Vagina (tissue), 2 donors: ENCODE measurements around the gene RHOG. TPM values are rescaled to one million over a fixed set of nuclear protein-coding genes. Genes with fewer than 3 reads are reported as not detected.

Experiments
- DNase-seq, 2 donors: peaks; one replicate each; pipeline ENCODE4 v3.0.0-alpha.2; 2017; ENCODE audit errors: extremely low spot score in 2 of 2
- H3K27ac ChIP-seq: fragments of 200-600 bp; sonication (generic); one replicate; pipeline ENCODE4 v1.5.1; 2019
- H3K27me3 ChIP-seq: fragments of 200-600 bp; sonication (generic); one replicate; pipeline ENCODE4 v1.5.1; 2019
- H3K36me3 ChIP-seq, 2 donors: fragments of 200-600 bp; sonication (generic); one replicate each; pipeline ENCODE4 v1.5.1; 2017 to 2019
- H3K4me1 ChIP-seq: fragments of 200-600 bp; sonication (generic); one replicate; pipeline ENCODE4 v1.5.1; 2019
- H3K4me3 ChIP-seq, 2 donors: fragments of 200-600 bp; sonication (generic); 1 replicate in 1 of 2; 2 replicates in 1 of 2; pipeline ENCODE4 v1.5.1; 2016 to 2019
- H3K9me3 ChIP-seq: fragments of 200-600 bp; sonication (generic); one replicate; pipeline ENCODE4 v1.5.1; 2019
- POLR2A ChIP-seq, 2 donors: fragments of 450-650 bp; IDR thresholded peaks; one replicate each; pipeline ENCODE4 v1.6.1; 2017; ENCODE audit warnings: antibody characterized with exemption in 2 of 2, mild to moderate bottlenecking in 2 of 2, moderate library complexity in 2 of 2
- POLR2AphosphoS5 ChIP-seq, 2 donors: sonication (generic); formaldehyde crosslinking; IDR thresholded peaks; one replicate each; pipeline ENCODE4 v1.9.0; 2017; ENCODE audit warnings: antibody characterized with exemption in 2 of 2, mild to moderate bottlenecking in 2 of 2, low read depth in 1 of 2; ENCODE audit not compliant: insufficient read depth in 1 of 2
- intact Hi-C: fragments of 100-400 bp; cut with DNase I; formaldehyde crosslinking; loops from one replicate; pipeline ENCODE4 v1.15.1; 2023
- total RNA-seq: library from RNA; depleted of rRNA; stranded (reverse); fragments of >200 nt; gene quantifications from one replicate; pipeline ENCODE4 v1.2.3, GENCODE V29; 2016
- TF ChIP-seq, protein P1 (sequence below), 3 experiments: fragments of 450-650 bp in 2 of 3; fragments of 200-600 bp in 1 of 3; sonication (generic) in 1 of 3; IDR thresholded peaks; one replicate each; pipeline ENCODE4 v1.5.1; 2017 to 2019; ENCODE audit warnings: antibody characterized with exemption in 3 of 3, mild to moderate bottlenecking in 2 of 3, moderate library complexity in 2 of 3

The RHOG gene
- total RNA-seq, 1 donor from 2014 or later, result 107 TPM

DNA sequence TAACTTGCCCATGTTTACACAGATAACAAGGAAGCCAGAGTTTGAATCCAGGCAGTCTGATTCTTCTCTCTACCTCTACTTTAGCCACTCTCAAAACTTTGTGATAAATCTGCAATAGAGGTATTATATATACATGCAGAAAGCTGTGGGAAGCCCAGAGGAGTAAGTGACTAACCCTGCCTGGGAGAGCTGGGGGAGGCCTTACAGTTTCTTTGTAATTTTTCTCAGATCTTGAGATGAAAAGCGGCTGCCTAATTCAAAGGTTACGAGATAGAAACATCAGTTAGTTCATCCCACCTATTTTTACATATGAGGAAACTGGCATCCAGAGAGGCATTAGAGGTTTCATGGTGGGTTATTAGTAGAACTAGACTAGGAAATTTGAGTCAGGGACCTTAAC, 19.6 kb upstream of the RHOG start:
- TF ChIP-seq, protein P1, sequence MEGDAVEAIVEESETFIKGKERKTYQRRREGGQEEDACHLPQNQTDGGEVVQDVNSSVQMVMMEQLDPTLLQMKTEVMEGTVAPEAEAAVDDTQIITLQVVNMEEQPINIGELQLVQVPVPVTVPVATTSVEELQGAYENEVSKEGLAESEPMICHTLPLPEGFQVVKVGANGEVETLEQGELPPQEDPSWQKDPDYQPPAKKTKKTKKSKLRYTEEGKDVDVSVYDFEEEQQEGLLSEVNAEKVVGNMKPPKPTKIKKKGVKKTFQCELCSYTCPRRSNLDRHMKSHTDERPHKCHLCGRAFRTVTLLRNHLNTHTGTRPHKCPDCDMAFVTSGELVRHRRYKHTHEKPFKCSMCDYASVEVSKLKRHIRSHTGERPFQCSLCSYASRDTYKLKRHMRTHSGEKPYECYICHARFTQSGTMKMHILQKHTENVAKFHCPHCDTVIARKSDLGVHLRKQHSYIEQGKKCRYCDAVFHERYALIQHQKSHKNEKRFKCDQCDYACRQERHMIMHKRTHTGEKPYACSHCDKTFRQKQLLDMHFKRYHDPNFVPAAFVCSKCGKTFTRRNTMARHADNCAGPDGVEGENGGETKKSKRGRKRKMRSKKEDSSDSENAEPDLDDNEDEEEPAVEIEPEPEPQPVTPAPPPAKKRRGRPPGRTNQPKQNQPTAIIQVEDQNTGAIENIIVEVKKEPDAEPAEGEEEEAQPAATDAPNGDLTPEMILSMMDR (IDR thresholded peaks at IDR 0.05), result no peak
- TF ChIP-seq POLR2AphosphoS5 (IDR thresholded peaks at IDR 0.05; ENCODE audit: insufficient read depth in 1 of 2, low read depth in 1 of 2), result no peak
- peaks cover 79% of the 10 kb centered on the region for H3K4me1 ChIP-seq
- no peaks in the 10 kb centered on the region for H3K36me3 ChIP-seq
- no peak overlapping the region for H3K27ac ChIP-seq
- intact Hi-C loops, result no loop called here
- no peaks in the 10 kb centered on the region for H3K9me3 ChIP-seq
- no peak for DNase-seq
- no peak overlapping the region for H3K4me3 ChIP-seq
- H3K27me3 ChIP-seq, result no peaks in the 10 kb centered on the region

DNA sequence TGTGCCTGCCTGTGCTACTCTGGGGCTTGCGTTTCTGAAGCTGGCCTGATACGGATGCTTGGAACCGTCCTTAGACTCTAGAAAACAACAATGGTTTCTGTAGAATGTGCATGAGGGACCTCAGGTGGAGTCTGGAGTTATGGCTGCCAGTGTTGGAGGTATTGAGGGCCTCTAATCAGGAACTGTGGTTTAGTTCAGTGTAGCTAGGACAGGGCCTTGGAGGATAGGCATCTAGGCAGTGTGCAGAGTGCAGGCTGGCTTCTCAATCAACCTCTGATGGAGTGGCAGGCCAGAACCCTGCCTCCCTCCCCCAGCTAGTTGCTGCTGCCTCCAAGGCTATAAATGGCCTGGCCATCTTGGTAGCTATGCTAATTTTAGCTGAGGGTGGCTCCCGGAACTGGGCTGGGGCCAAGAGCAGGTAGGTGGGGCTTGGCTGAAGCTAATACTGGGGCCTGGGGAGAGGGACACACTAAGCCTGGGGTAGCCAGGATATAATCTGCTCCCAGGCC, 18.7 kb upstream of the RHOG start:
- intact Hi-C loops, result loop anchor here (10.0 kb wide), 1 partner anchor 85 kb away; no protein-coding TSS in a partner anchor

DNA sequence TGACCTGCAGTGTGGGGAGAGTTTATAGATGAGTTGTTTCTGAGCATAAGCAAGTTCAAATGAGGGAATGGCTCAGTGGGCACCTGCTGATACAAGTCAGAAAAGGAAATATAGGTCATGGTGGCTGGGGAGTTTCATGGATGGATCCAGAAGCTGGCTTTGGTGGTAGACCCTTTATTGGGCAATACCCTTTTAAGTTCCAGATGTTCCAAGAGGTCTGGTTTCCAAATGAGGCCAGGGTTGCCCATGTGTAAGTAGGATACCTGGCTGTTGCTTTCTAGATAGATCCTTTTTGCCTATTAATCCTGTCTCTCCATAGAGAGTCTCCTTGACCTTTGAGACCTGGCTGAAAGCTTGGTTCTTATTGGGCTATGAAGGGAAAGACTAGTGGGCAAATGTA, 16.9 kb upstream of the RHOG start:
- peaks cover 76% of the 10 kb centered on the region for H3K4me1 ChIP-seq
- H3K36me3 ChIP-seq, result no peaks in the 10 kb centered on the region
- H3K9me3 ChIP-seq, result no peaks in the 10 kb centered on the region
- intact Hi-C loops, result loop anchor here (10.0 kb wide), 1 partner anchor 87 kb away; no protein-coding TSS in a partner anchor
- H3K4me3 ChIP-seq, result peak overlapping the region; percentile 25 to 99
- no peak for TF ChIP-seq POLR2AphosphoS5 (IDR thresholded peaks at IDR 0.05; ENCODE audit: insufficient read depth in 1 of 2, low read depth in 1 of 2)
- TF ChIP-seq POLR2A (IDR thresholded peaks at IDR 0.05), result no peak
- TF ChIP-seq, protein P1 (IDR thresholded peaks at IDR 0.05), result no peak
- no peaks in the 10 kb centered on the region for H3K27me3 ChIP-seq
- DNase-seq, result no peak
- no peak overlapping the region for H3K27ac ChIP-seq

More for the DNA sequence above, 18.7 kb upstream of the RHOG start:
- no peaks in the 10 kb centered on the region for H3K9me3 ChIP-seq
- DNase-seq, result no peak
- H3K4me1 ChIP-seq, result peaks cover 74% of the 10 kb centered on the region
- peak overlapping the region; percentile 25 for H3K27ac ChIP-seq
- no peaks in the 10 kb centered on the region for H3K27me3 ChIP-seq
- H3K4me3 ChIP-seq, result peak overlapping the region; percentile 8 to 25
- no peaks in the 10 kb centered on the region for H3K36me3 ChIP-seq
- TF ChIP-seq POLR2AphosphoS5 (IDR thresholded peaks at IDR 0.05; ENCODE audit: insufficient read depth in 1 of 2, low read depth in 1 of 2) (no peak), POLR2A (IDR thresholded peaks at IDR 0.05) (no peak)
- TF ChIP-seq, protein P1 (IDR thresholded peaks at IDR 0.05), result no peak

DNA sequence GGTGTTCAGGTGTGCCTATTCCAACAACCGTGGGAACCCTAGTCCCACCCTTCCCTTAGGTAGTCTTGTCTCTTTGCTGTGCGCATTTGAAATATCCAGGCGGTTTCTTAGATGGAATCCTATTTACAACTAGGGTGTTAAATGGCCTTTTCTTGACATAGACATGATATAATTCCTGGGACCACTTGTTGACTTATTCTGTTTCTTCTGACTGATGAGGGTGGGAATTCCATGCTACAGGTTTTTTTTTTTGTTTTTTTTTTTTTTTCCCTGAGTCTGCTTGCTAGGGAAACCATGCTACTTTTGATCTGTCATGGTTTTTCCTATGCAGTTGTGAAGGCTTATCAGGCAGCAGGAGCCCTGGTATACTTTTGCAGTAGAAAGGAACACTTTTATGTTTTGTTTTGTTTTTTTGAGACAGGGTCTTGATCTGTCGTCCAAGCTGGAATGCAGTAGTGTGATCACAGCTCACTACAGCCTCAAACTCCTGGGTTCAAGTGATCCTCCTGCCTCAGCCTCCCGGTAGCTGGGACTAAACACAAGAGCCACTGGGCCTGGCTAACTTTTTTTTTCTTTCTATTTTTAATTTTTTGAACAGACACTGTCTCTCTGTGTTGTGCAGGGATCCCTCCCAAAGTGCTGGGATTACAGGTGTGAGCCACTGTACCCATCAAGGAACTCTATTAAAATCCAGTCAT, 16.2 kb upstream of the RHOG start:
- intact Hi-C loops, result loop anchor here (10.0 kb wide), 1 partner anchor 88 kb away; no protein-coding TSS in a partner anchor
- Histone ChIP-seq H3K9me3 (no peaks in the 10 kb centered on the region), H3K4me1 (peaks cover 74% of the 10 kb centered on the region), H3K27ac (peak overlapping the region; percentile 99), H3K27me3 (no peaks in the 10 kb centered on the region), H3K4me3 (peak overlapping the region; percentile 98 to 99), H3K36me3 (no peaks in the 10 kb centered on the region)
- TF ChIP-seq, protein P1 (IDR thresholded peaks at IDR 0.05), result no peak
- DNase-seq, result no peak
